HG03558 (cell line): ENCODE results near the gene DDX21.
"Not testable (repeated sequence)": the region's sequence is repeated elsewhere in the genome, so short reads cannot be mapped to it uniquely, and the experiment has no call there.

Experiments
- ATAC-seq: cut with Tn5 transposase; IDR thresholded peaks from one replicate; pipeline ENCODE4 v1.9.1; 2021; ENCODE audit warnings: moderate number of reproducible peaks; ENCODE audit not compliant: unreplicated experiment; ENCODE audit errors: extremely low read depth

The DDX21 gene

DNA sequence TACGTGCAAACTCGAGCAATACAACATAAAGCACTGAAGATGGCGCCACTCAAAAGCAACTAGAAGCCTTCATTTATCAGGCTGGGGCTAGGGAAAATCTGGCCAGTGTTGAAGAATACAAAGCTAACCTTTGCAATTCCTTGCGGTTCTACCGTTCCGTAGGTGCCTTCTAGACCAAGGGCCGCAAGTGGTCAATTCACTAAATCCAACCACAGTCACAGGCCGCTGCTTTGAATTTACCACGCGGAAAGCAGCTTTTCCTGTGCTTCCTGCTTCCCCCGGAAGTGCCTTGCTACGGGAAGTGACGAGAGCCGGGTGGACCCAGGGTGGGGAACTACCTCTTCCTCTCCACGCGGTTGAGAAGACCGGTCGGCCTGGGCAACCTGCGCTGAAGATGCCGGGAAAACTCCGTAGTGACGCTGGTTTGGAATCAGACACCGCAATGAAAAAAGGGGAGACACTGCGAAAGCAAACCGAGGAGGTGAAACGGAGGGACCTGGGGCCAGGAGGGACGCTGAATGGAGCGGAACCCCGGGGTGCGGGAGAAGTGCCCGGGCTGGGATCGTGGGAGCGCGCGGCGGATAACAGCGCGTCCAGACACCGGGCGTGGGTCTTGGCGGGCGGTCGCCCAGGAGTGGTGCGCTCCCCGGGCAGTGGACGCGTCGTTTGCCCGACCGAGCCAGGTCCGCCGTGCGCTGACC lies at the start of gene DDX21:
DDX21 (plus strand) TSS at position 339 of the 701 bp plus-strand sequence; CDS start at position 395, 56 bp downstream.
- peak; percentile 49 for ATAC-seq

DNA sequence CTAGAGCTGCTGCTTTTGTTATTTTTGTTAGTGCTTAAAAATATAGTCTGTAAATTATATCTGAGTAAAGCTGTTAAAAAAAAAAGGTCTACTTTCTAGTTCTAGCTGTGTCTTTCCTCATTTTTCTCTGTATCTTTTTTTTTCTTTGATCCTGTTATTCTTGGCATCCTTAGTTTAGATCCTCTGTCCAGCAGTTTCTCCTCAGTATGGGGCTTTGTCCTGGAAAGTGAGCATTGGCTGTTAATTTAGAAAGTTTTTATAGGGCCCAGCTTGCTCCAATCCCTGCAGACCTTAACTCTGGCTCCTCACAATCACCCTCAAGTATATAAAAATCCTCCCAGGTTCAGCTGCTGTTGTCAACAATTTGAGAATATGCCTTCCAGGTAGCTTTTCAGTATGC lies 31.4 kb upstream of the DDX21 start:
- no peak for ATAC-seq

DNA sequence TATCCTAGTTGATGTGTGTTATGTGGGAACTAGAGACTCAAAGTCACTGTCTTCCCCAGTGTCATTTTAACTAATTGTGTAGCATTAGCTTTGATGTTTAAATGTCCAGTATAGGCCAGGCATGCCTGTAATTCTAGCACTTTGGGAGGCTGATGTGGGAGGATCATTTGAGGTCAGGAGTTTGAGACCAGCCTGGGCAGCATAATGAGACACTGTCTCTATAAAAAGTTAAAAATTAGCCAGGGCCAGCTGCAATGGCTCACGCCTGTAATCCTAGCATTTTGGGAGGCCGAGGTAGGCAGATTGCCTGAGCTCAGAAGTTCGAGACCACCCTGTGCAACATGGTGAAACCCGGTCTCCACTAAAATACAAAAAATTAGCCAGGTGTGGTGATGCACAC lies 30.5 kb upstream of the DDX21 start:
- no peak for ATAC-seq

DNA sequence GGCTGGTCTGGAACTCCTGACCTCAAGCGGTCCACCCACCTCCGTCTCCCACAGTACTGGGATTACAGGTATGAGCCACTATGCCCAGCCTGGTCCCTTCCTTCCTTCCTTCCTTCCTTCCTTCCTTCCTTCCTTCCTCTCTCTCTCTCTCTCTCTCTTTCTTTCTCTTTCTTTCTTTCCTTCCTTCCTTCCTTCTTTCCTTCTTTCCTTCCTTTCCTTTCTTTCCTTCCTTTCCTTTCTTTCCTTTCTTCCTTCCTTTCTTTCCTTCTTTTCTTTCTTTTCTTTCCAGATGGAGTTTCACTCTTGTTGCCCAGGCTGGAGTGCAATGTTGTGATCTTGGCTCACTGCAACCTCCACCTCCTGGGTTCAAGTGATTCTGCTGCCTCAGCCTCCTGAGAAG lies 26.8 kb upstream of the DDX21 start:
- ATAC-seq, result not testable (repeated sequence)

DNA sequence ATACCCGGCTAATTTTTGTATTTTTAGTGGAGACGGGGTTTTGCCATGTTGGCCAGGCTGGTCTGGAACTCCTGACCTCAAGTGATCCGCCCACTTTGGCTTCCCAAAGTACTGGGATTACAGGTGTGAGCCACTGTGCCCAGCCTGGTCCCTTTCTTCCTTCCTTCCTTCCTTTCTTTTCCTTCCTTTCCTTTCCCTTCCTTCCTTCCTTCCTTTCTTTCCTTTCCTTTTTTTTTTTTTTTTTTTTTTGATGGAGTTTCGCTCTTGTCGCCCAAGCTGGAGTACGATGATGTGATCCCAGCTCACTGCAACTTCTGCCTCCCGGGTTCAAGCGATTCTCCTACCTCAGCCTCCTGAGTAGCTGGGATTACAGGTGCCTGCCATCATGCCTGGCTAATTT lies 26.1 kb upstream of the DDX21 start:
- not testable (repeated sequence) for ATAC-seq

DNA sequence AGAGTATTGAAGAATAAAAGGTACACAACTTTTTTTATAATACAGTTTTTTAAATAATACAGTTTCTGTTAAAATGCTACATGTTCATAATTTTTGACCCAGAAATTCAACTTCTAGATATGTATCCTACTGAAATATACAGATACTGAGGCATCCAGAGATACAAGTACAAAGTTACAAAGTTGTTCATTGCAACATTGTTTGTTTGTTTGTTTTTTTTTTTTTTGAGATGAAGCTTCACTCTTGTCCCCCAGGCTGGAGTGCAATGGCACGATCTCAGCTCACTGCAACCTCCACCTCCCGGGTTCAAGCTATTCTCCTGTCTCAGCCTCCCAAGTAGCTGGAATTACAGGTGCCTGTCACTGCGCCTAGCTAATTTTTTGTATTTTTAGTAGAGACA lies 23.1 kb upstream of the DDX21 start:
- ATAC-seq, result not testable (repeated sequence)

DNA sequence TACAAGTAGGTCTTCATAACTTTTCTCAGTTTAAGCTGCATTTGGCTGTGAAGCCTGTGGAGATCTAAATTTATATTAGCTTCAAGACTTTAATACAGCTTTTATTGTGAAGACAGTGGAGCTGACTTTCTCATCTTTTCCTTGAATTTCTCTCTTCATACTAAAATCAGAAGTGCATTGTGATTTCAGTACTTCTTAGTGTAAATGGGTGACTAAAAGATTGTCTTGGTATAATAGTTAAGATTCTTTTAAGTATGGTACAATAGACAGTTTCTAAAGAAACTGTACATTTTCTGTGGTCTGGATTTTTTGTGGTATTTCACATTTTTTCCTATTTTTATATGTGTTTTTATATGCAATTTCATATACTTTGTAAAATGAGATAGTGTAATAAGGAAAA lies 21.0 kb upstream of the DDX21 start:
- no peak for ATAC-seq

DNA sequence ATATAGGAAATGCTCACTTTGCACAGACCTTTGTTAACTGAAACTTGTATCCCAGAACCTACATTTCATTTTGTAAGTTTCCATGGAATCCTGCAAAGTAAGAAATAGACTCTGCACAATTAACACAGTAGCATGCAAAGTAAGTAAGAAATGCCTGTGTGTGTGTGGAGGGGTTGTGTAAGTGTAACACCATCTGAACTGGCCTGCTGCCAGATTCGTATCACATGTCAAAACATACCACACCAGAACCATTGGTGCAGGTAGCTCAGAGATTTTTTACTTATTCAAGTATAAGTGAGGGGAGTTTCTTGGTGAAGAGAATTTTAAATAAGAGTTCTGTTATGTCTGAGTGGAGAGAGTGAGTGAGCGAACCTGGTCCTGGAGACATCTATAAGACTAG lies 17.9 kb upstream of the DDX21 start:
- no peak for ATAC-seq

DNA sequence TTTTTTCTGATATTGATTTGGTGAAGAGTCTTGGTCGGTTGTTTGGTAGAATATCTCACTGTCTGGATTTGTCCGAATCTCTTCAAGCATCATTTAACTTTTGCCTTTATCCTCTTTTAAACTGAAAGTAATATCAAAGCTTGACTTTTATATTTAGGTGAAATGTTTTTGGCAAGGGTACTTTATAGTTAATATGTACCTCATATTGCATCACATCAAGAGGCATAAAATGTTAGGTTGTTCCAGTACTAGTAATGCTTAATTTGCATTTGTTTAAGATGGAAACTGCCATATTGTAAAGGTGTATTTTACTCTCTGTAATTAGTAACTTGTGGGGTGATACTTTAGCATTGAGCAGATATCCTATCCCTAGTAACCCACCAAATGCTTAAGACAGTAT lies 17.1 kb upstream of the DDX21 start:
- no peak for ATAC-seq

DNA sequence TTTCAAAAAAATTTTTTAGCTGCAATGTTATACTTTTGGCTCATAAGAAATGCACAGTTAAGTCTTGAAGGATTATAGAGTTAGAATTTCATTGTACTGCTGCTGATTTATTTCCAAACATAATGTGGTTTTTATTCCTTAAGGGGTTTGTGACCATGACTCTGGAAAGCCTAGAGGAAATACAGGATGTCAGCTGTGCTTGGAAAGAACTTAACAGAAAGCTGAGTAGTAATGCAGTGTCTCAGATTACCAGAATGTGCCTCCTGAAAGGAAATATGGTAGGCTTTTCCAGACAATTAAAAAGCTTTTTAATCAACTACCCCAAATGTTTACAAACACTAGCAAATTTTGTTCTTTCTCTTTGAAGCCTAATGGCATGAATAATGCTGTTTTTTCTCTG lies 15.1 kb upstream of the DDX21 start:
- not testable (repeated sequence) for ATAC-seq

DNA sequence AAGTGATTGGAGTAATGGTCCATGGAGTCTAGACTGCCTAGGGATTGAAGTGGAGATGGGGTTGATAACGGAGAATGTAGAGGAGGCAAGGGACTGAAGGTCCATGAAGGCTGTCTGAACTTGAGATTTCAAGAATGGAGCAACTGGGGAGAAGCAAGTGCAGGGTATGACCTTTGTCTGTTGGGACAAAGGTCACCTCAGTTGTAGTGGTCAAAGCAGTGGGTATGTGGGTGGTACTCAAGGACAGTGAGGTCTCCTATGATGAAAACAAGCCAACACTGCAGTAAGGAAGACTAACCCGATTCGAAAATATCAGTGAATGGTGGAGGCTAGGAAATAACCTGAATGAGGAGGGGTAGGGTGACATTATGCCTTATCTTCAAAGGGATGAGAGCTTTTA lies 5.4 kb upstream of the DDX21 start:
- no peak for ATAC-seq

DNA sequence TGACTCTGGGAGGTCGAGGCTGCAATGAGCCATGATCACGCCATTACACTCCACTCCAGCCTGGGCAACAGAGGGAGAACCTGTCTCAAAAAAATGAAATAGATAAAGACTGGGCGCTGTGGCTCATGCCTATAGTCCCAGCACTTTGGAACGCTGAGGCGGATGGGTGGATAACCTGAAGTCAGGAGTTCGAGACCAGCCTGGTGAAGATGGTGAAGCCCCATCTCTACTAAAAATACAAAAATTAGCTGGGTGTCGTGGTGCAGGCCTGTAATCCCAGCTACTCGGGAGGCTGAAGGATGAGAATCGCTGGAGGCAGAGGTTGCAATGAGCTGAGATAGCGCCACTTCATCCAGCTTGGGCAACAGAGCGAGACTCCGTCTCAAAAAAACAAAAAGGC lies 1.1 kb upstream of the DDX21 start:
- ATAC-seq, result no peak

DNA sequence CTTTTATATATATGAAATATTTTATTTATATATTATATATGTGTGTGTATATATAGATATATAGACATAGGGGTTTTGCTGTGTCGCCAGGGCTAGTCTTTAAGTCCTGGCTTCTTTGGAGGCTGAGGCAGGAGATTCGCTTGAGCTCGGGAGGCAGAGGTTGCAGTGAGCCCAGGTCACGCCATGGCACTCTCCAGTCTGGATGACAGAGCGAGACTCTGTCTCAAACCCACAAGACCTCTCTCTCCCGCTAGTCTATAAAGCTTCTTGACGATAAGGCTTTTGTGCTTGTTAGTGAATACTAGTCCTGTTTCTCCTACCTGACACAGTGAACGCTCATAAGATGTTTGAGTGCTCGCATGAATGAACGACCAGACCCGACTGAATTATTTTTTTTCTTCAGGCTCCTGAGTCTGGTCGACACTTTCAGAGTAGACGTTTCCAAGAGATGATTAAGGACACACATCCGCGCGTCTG lies 577 bp upstream of the DDX21 start:
- no peak for ATAC-seq

DNA sequence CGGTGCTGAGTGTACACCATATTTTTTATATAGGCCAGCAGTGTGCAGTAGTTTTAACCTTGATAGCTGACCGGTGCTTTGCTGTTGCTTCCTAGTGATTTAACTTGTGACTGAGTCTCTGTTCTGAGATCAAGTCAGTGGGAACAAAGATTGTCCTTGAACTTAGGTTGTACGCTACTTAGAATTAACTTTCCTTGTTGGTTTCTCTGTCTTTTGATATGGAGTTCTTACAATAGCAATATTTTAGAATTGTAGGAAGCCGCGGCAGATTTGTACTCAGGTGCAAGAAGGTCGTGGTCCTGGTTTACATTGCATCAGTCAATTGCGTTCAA lies 1.3 kb downstream of the DDX21 start:
- no peak for ATAC-seq

DNA sequence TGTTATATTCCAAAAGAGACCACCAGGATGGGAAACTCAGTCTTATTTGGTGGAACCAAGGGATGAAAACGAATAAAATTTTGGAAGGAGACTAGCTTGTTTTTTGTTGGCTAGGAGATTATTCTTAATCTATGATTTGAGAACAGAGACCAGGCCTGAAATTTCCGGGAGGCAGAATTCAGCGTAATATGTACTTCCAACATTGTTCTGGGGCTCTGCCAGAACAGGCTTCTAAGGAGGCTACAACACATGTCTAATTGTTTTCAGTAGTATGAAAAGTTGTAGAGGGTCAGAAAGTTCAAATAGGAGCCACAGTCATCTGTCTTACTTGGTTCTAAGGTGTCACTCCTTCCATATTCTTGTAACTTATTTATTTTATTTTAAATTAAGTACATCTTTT lies 1.7 kb downstream of the DDX21 start:
- ATAC-seq, result no peak

DNA sequence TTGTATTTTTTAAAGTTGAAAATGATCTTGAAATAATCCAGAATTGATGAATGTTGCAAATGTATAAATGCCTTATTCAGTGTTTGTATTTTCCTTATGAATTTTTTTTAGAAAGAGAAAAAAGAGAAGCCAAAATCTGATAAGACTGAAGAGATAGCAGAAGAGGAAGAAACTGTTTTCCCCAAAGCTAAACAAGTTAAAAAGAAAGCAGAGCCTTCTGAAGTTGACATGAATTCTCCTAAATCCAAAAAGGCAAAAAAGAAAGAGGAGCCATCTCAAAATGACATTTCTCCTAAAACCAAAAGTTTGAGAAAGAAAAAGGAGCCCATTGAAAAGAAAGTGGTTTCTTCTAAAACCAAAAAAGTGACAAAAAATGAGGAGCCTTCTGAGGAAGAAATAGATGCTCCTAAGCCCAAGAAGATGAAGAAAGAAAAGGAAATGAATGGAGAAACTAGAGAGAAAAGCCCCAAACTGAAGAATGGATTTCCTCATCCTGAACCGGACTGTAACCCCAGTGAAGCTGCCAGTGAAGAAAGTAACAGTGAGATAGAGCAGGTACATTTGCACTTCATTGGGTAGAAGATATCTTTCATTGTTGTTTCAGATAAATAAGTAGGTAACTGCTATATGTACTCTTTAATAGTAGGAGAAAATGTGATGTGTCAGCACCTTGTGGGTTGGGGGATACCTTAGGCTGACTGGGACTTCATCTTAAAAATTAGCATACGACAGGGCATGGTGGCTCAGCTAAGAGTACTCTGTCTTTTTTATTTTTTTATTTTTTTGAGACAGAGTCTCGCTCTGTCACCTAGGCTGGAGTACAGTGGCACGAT lies 3.9 kb downstream of the DDX21 start:
- ATAC-seq, result no peak

DNA sequence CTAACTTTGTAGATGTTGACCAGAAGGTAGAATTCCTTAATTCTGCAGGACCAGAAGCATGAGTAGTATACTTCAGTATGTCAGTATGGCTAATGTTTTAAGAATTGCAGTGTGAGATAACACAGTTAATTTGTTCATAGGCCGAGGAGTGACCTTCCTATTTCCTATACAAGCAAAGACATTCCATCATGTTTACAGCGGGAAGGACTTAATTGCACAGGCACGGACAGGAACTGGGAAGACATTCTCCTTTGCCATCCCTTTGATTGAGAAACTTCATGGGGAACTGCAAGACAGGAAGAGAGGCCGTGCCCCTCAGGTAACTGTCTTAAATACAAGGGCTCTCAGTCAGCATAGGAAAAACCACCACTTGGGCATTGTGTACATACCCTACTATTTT lies 7.2 kb downstream of the DDX21 start:
- ATAC-seq, result no peak

DNA sequence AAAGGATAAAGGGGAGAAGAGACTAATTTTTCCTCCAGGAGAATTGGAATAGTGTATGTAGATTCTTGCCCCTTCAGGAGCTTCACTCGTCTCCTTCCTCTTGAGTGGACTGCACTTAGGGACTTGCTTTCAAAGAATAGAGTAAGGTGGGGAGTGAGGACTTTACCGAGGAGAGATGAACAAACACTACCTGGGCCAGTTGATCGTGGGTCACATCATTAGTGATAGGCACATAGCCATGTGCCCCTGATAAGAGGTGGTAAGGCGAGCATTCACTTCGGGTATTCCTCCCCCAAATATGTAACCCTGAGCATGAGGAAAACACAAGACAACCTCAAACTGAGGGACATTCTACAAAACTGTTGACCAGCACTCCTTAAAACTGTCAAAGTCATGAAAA lies 18.0 kb downstream of the DDX21 start:
- no peak for ATAC-seq

DNA sequence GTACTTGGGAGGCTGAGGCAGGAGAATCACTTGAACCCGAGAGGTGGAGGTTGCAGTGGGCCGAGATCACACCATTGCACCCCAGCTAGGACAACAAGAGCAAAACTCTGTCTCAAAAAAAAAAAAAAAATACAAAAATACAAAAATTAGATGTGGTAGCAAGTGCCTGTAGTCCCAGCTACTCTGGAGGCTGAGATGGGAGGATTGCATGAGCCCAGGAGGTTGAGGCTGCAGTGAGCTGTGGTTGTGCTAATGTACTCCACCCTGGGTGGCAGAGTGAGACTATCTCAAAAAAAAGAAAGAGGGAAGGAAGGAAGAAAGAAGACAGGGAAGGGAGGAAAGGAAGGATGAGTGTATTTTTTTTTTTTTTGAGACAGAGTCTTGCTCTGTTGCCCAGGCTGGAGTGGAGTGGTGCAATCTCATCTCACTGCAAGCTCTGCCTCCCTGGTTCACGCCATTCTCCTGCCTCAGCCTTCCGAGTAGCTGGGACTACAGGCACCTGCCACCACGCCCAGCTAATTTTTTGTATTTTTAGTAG lies 20.0 kb downstream of the DDX21 start:
- not testable (repeated sequence) for ATAC-seq

DNA sequence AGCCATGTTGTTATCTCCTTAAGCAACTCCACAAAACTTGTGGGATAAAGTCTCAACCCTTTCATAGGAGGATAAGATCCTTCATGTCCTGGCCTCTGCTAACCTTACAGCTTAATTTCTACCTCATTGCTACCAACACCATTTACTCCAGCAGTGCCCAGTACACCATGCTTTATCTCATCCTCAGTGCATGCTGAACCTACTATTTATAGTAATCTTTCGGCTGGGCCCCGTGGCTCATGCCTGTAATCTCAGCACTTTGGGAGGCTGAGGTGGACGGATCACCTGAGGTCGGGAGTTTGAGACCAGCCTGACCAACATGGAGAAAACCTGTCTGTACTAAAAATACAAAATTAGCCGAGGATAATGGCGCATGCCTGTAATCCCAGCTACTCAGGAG lies 23.8 kb downstream of the DDX21 start:
- not testable (repeated sequence) for ATAC-seq

DNA sequence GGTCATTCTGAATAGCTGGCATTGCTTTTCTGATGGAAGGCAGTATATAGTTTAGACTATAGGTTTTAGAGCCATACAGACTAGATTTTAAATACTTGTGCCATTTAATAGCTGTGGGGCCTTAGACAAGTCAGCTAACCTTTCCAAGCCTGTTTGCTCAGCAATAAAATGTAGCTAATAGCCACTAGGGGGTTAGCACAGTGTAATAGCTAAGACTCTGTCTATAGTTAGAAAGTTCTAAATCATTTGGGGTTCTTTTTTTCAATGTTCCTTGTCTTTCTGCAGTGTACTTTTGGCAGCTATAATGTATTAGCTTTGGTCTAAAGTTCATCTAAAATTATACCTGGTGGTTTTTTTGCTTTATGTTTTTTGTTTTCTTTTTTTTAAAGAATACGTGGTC lies 25.1 kb downstream of the DDX21 start:
- no peak for ATAC-seq
